ENCODE measurements around the gene PPP6R3. TPM values are rescaled to one million over a fixed set of nuclear protein-coding genes. Genes with fewer than 3 reads are reported as not detected.

Gene PPP6R3
- total RNA-seq, 1 donor from 2014 or later: 175 TPM

- DNase-seq: no peak
Observed at GRCh38 chr11:68654978-68655377, 194.4 kb downstream of the PPP6R3 start.

GRCh38 chr11:68655406-68655805, 194.9 kb downstream of the PPP6R3 start:
- DNase-seq: no peak

GRCh38 chr11:68655806-68656205, 195.3 kb downstream of the PPP6R3 start:
- DNase-seq: no peak

GRCh38 chr11:68657021-68657780, 196.6 kb downstream of the PPP6R3 start:
- DNase-seq: no peak

GRCh38 chr11:68658097-68658496, 197.5 kb downstream of the PPP6R3 start:
- no peak for DNase-seq

- no peak for DNase-seq
Observed at GRCh38 chr11:68658661-68659060, 198.1 kb downstream of the PPP6R3 start.

GRCh38 chr11:68659158-68659921, 198.8 kb downstream of the PPP6R3 start:
- peak; percentile 94 for DNase-seq

GRCh38 chr11:68660066-68660810, 199.7 kb downstream of the PPP6R3 start:
- DNase-seq: no peak

GRCh38 chr11:68661014-68661413, 200.5 kb downstream of the PPP6R3 start:
- DNase-seq: no peak

- no peak for DNase-seq
Observed at GRCh38 chr11:68661697-68662603, 201.4 kb downstream of the PPP6R3 start.

GRCh38 chr11:68663482-68664010, 203.0 kb downstream of the PPP6R3 start:
- no peak for DNase-seq

GRCh38 chr11:68664141-68664540, 203.6 kb downstream of the PPP6R3 start:
- DNase-seq: no peak

- no peak for DNase-seq
Observed at GRCh38 chr11:68664906-68665305, 204.4 kb downstream of the PPP6R3 start.

Other genes with a start within 250 kb of the PPP6R3 start
- 39.0 and 41.0 TPM in 2 replicates for gene KMT5B, start 247.5 kb upstream of the PPP6R3 start, total RNA-seq
- 3.9 and 10.0 TPM in 2 replicates for gene C11orf24, start 188.8 kb upstream of the PPP6R3 start, total RNA-seq
- 87.3 and 169 TPM in 2 replicates for gene LRP5, start 148.2 kb upstream of the PPP6R3 start, total RNA-seq
- gene GAL, start 223.8 kb downstream of the PPP6R3 start, total RNA-seq: 0.17 and 0.74 TPM in 2 replicates